HUES64 (cell line): Measurements from ENCODE around the gene PRKAR1B.

Experiments used
- H3K27ac ChIP-seq: 2 replicates; pipeline ENCODE4 v1.7.0; 2013; ENCODE audit warnings: low read depth, low read length, inconsistent platforms
- H3K27me3 ChIP-seq: 2 replicates; pipeline ENCODE4 v1.6.1; 2013; ENCODE audit warnings: mild to moderate bottlenecking, low read length; ENCODE audit not compliant: insufficient read depth
- H3K36me3 ChIP-seq: 2 replicates; pipeline ENCODE4 v1.6.1; 2013; ENCODE audit warnings: mild to moderate bottlenecking, low read length; ENCODE audit not compliant: insufficient read depth
- H3K4me1 ChIP-seq: 2 replicates; pipeline ENCODE4 v1.6.1; 2013; ENCODE audit warnings: mild to moderate bottlenecking, low read length, moderate library complexity; ENCODE audit not compliant: insufficient read depth
- H3K4me3 ChIP-seq: 2 replicates; pipeline ENCODE4 v1.5.1; 2013; ENCODE audit warnings: mild to moderate bottlenecking, low read length, moderate library complexity
- H3K9ac ChIP-seq: 2 replicates; pipeline ENCODE4 v1.6.1; 2013; ENCODE audit warnings: mild to moderate bottlenecking, low read depth, low read length
- H3K9me3 ChIP-seq: 2 replicates; pipeline ENCODE4 v1.6.1; 2013; ENCODE audit warnings: low read depth, low read length; ENCODE audit not compliant: insufficient read depth
- WGBS: fragments of 150-250, 120-280 bp; methylation state at CpG from one replicate; pipeline ENCODE4 v1.1.7; 2013; ENCODE audit warnings: missing lambda C conversion rate; 5-methylcytosine and 5-hydroxymethylcytosine counted together

The PRKAR1B gene

GRCh38 chr7:604884-605531 is 122.1 kb downstream of the PRKAR1B start:
- Histone ChIP-seq H3K4me3 (no peak overlapping the region), H3K27me3 (no peaks in the 10 kb centered on the region), H3K27ac (no peak overlapping the region; the same call in 1 of the 2 replicates), H3K9me3 (no peaks in the 10 kb centered on the region), H3K9ac (0 out of 2 replicates have a peak overlapping the region, but pooled peaks have one; percentile 29), H3K4me1 (no peaks in the 10 kb centered on the region), H3K36me3 (peaks cover 11% of the 10 kb centered on the region; the same call in 1 of the 2 replicates)
- WGBS, result 86% methylated on average over 26 of the region's 28 CpGs

- 77% methylated on average over 37 of the region's 37 CpGs for WGBS
- no peaks in the 10 kb centered on the region for H3K9me3 ChIP-seq
- no peaks in the 10 kb centered on the region for H3K27me3 ChIP-seq
- peaks cover 11% of the 10 kb centered on the region; the same call in 1 of the 2 replicates for H3K36me3 ChIP-seq
- no peaks in the 10 kb centered on the region for H3K4me1 ChIP-seq
- H3K9ac ChIP-seq, result 0 out of 2 replicates have a peak overlapping the region, but pooled peaks have one; percentile 29
- H3K4me3 ChIP-seq, result no peak overlapping the region
- H3K27ac ChIP-seq, result peak overlapping the region; percentile 41; the same call in 1 of the 2 replicates
Measured at GRCh38 chr7:604001-604883, 122.8 kb downstream of the PRKAR1B start.

GRCh38 chr7:603152-603951 is 123.7 kb downstream of the PRKAR1B start:
- Histone ChIP-seq H3K27ac (no peak overlapping the region), H3K4me1 (no peaks in the 10 kb centered on the region), H3K27me3 (no peaks in the 10 kb centered on the region), H3K4me3 (no peak overlapping the region), H3K36me3 (peaks cover 11% of the 10 kb centered on the region; the same call in 1 of the 2 replicates), H3K9ac (no peak overlapping the region), H3K9me3 (no peaks in the 10 kb centered on the region)
- 87% methylated on average over 12 of the region's 12 CpGs for WGBS

- no peaks in the 10 kb centered on the region for H3K4me1 ChIP-seq
- no peaks in the 10 kb centered on the region for H3K27me3 ChIP-seq
- no peaks in the 10 kb centered on the region for H3K9me3 ChIP-seq
- H3K9ac ChIP-seq, result no peak overlapping the region
- 86% methylated on average over 38 of the region's 38 CpGs for WGBS
- no peak overlapping the region for H3K27ac ChIP-seq
- no peak overlapping the region for H3K4me3 ChIP-seq
- peaks cover 11% of the 10 kb centered on the region; the same call in 1 of the 2 replicates for H3K36me3 ChIP-seq
Measured at GRCh38 chr7:602341-603141, 124.5 kb downstream of the PRKAR1B start.

GRCh38 chr7:601595-602340 is 125.3 kb downstream of the PRKAR1B start:
- H3K4me1 ChIP-seq, result no peaks in the 10 kb centered on the region
- H3K4me3 ChIP-seq, result no peak overlapping the region
- H3K27me3 ChIP-seq, result no peaks in the 10 kb centered on the region
- H3K36me3 ChIP-seq, result peaks cover 11% of the 10 kb centered on the region; the same call in 1 of the 2 replicates
- WGBS, result 82% methylated on average over 37 of the region's 39 CpGs
- no peaks in the 10 kb centered on the region for H3K9me3 ChIP-seq
- no peak overlapping the region for H3K9ac ChIP-seq
- H3K27ac ChIP-seq, result no peak overlapping the region

GRCh38 chr7:601036-601594 is 126.0 kb downstream of the PRKAR1B start:
- Histone ChIP-seq H3K36me3 (peaks cover 9% of the 10 kb centered on the region; the same call in 1 of the 2 replicates), H3K9me3 (no peaks in the 10 kb centered on the region), H3K27ac (no peak overlapping the region), H3K4me3 (no peak overlapping the region), H3K27me3 (no peaks in the 10 kb centered on the region), H3K9ac (no peak overlapping the region), H3K4me1 (no peaks in the 10 kb centered on the region)
- 96% methylated on average over 22 of the region's 22 CpGs for whole genome bisulfite sequencing

GRCh38 chr7:600149-601035 is 126.7 kb downstream of the PRKAR1B start:
- Histone ChIP-seq H3K4me3 (no peak overlapping the region), H3K9me3 (no peaks in the 10 kb centered on the region), H3K36me3 (peaks cover 8% of the 10 kb centered on the region; the same call in 1 of the 2 replicates), H3K27me3 (no peaks in the 10 kb centered on the region), H3K4me1 (no peaks in the 10 kb centered on the region), H3K27ac (no peak overlapping the region), H3K9ac (no peak overlapping the region)
- 93% methylated on average over 33 of the region's 33 CpGs for WGBS

GRCh38 chr7:598899-599298 is 128.2 kb downstream of the PRKAR1B start:
- WGBS, result 96% methylated on average over 19 of the region's 19 CpGs

More at GRCh38 chr7:598899-599298, 128.2 kb downstream of the PRKAR1B start:
- Histone ChIP-seq H3K9ac (no peak overlapping the region), H3K36me3 (peaks cover 6% of the 10 kb centered on the region; the same call in 1 of the 2 replicates), H3K9me3 (no peaks in the 10 kb centered on the region), H3K4me3 (no peak overlapping the region), H3K27me3 (no peaks in the 10 kb centered on the region), H3K27ac (no peak overlapping the region), H3K4me1 (no peaks in the 10 kb centered on the region)
